ENCODE data around the gene EMC6. TPM values are rescaled to one million over a fixed set of nuclear protein-coding genes. Genes with fewer than 3 reads are reported as not detected.

EMC6 gene
- total and polyA plus RNA-seq, 8 donors = 12.1 to 34.6 (median 16.4) TPM

- intact Hi-C loops (cut with DNase I) = no loop called here
- Histone ChIP-seq H3K9me3 (no peaks in the 10 kb centered on the region), H3K4me3 (no peak overlapping the region), H3K4me1 (no peaks in the 10 kb centered on the region), H3K27ac (no peak overlapping the region), H3K36me3 (no peaks in the 10 kb centered on the region), H3K27me3 (no peaks in the 10 kb centered on the region)
- TF ChIP-seq CTCF (IDR thresholded peaks at IDR 0.05) = no peak
- DNase-seq (no peak), FAIRE-seq (no peak), ATAC-seq (peak in 1 of 4 donors; percentile 36)
- WGBS, 2 donors = 75 to 82% methylated on average over 13 to 14 of the region's 14 CpGs
Observed at GRCh38 chr17:3688852-3689261, 20.2 kb downstream of the EMC6 start.

DNA sequence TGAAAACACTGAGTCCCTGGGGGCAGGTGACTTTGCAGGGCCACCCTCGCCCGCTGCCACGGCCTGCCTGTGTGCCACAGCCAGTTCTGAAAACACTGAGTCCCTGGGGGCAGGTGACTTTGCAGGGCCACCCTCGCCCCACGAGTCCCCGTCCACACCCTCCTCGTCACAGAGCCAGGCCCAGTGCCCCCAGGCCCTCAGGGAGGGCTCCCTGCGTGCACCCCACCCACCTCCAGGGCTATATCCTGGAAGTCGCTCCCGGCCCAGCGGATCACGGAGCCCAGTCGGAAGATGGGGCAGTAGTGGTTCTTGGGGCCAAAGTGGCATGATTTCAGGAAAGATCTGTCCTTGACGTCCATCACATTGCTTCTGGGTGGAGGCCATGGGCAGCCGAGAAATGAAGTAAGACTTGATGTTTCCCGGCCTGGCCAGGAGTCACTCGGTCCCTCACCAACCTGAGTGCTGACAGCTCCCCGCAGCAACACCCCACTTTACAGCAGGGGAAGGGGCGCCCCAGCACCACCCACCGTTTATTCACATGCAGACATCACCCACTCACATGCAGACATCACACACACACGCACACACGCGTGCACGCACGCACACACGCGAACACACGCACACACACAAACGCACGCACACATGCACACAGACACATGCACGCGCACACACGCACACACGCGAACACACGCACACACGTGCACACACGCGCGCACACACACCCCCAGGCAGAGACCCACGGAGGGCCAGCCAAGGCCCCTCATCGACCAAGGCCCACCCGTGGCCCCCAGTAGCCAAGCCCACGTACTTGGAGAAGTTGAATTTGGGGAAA is 20.9 kb downstream of the EMC6 start:
- H3K4me1 ChIP-seq = no peaks in the 10 kb centered on the region
- no peak overlapping the region for H3K27ac ChIP-seq
- intact Hi-C loops (cut with DNase I) = no loop called here
- no peak for TF ChIP-seq CTCF (IDR thresholded peaks at IDR 0.05)
- H3K27me3 ChIP-seq = no peaks in the 10 kb centered on the region
- FAIRE-seq = no peak
- no peak overlapping the region for H3K4me3 ChIP-seq
- H3K9me3 ChIP-seq = no peaks in the 10 kb centered on the region
- 73 to 80% methylated on average over 40 to 44 of the region's 44 CpGs for WGBS, 2 donors
- no peak for DNase-seq
- no peaks in the 10 kb centered on the region for H3K36me3 ChIP-seq
- peak in 1 of 4 donors; percentile 82 for ATAC-seq

- FAIRE-seq = no peak
- Histone ChIP-seq H3K27ac (no peak overlapping the region), H3K9me3 (no peaks in the 10 kb centered on the region), H3K27me3 (no peaks in the 10 kb centered on the region), H3K36me3 (no peaks in the 10 kb centered on the region), H3K4me1 (no peaks in the 10 kb centered on the region), H3K4me3 (no peak overlapping the region)
- intact Hi-C loops (cut with DNase I) = no loop called here
- DNase-seq = no peak
- ATAC-seq = no peak
- WGBS, 2 donors = 67 to 70% methylated on average over 22 of the region's 22 CpGs
- no peak for TF ChIP-seq CTCF (IDR thresholded peaks at IDR 0.05)
Observed at GRCh38 chr17:3690094-3690715, 21.6 kb downstream of the EMC6 start.

- H3K27ac ChIP-seq = no peak overlapping the region
- 67 to 70% methylated on average over 16 of the region's 16 CpGs for WGBS, 2 donors
- no peak overlapping the region for H3K4me3 ChIP-seq
- H3K36me3 ChIP-seq = no peaks in the 10 kb centered on the region
- DNase-seq (no peak), FAIRE-seq (no peak), ATAC-seq (no peak)
- intact Hi-C loops (cut with DNase I) = no loop called here
- no peak for TF ChIP-seq CTCF (IDR thresholded peaks at IDR 0.05)
- no peaks in the 10 kb centered on the region for H3K27me3 ChIP-seq
- no peaks in the 10 kb centered on the region for H3K9me3 ChIP-seq
- no peaks in the 10 kb centered on the region for H3K4me1 ChIP-seq
Observed at GRCh38 chr17:3691617-3692067, 23.0 kb downstream of the EMC6 start.

GRCh38 chr17:3692346-3692745 is 23.7 kb downstream of the EMC6 start:
- no peak for TF ChIP-seq CTCF (IDR thresholded peaks at IDR 0.05)
- 73 to 78% methylated on average over 9 of the region's 9 CpGs for WGBS, 2 donors

More at GRCh38 chr17:3692346-3692745, 23.7 kb downstream of the EMC6 start:
- Histone ChIP-seq H3K27ac (no peak overlapping the region), H3K4me3 (no peak overlapping the region), H3K4me1 (no peaks in the 10 kb centered on the region), H3K9me3 (no peaks in the 10 kb centered on the region), H3K27me3 (no peaks in the 10 kb centered on the region), H3K36me3 (no peaks in the 10 kb centered on the region)
- FAIRE-seq (no peak), DNase-seq (no peak), ATAC-seq (no peak)
- intact Hi-C loops (cut with DNase I) = no loop called here
